Activated CD8-positive, alpha-beta memory T cell treated with anti-CD3 and anti-CD28 coated beads, Interleukin-2, amount 50 U/mL, for 48 hours (primary cell): Measurements from ENCODE around the gene PKD1.
"Not testable (repeated sequence)": the region's sequence is repeated elsewhere in the genome, so short reads cannot be mapped to it uniquely, and the experiment has no call there.

Experiments
- DNase-seq: peaks from one replicate; pipeline ENCODE4 v3.0.0-alpha.2; 2020

The PKD1 gene

DNA sequence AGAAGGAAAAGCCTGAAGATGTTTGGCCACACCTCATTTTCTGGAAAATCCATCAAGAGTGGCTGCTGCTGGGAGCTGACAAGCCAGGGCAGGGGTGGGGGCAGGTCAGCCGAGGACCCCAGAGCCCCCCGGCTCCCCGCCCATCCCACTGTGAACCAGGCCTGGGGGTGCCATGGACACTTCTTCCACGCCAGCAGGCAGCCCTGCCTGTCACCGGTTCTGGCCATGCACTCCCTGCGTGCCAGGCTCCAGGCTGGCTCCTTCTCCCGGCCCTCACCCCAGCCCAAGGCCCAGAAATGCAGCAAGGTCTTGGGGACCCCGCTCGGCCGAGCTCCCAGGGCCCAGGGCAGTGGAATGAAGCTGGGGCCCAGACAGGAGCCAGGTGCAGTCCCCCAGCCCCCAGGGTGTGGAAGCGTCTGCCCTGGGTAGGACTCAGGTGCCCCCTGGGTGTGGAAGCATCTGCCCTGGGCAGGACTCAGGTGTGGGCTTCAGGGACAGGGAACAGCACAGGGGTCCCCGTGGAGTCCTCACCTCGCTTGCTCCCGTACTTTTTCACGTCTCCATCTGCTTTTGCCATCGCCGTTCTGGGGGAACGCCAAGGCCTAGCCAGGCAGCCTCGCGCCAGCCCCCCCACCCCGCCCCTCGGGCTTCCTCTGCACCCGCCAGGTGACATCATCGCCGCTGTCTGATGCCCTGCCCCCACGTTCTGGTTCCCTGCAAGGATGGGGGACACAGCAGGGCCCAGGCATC lies 12.6 kb downstream of the PKD1 start:
- not testable (repeated sequence) for DNase-seq

GRCh38 chr16:2122429-2122828 lies 13.3 kb downstream of the PKD1 start:
- DNase-seq = no peak

DNA sequence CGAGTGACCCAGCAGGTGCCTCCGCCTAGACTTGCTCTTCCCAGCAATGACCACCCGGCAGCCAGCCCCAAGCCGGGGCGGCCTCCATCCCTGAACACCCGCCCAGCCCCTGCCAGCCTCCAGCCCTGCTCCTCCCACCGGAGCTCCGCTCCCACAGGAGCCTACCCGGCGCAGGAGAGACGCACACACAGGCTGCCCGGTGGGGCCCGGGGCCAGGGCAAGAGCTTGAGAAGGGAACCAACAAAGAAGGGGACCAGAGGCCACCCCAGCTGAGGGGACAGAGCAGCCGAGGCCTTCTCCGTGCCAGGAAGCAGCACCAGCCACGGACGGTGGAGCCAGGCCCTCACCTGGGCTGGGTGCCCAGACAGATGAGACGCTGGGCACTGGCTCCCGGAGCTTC lies 13.8 kb downstream of the PKD1 start:
- DNase-seq = no peak

- DNase-seq = not testable (repeated sequence)
These were observed 14.4 kb downstream of the PKD1 start for GRCh38 chr16:2121325-2121724.

GRCh38 chr16:2117960-2118722 lies 17.6 kb downstream of the PKD1 start:
- DNase-seq = not testable (repeated sequence)

GRCh38 chr16:2117341-2117740 lies 18.4 kb downstream of the PKD1 start:
- DNase-seq = not testable (repeated sequence)

GRCh38 chr16:2116428-2116827 lies 19.3 kb downstream of the PKD1 start:
- DNase-seq = not testable (repeated sequence)

GRCh38 chr16:2115591-2115973 lies 20.1 kb downstream of the PKD1 start:
- DNase-seq = no peak

DNA sequence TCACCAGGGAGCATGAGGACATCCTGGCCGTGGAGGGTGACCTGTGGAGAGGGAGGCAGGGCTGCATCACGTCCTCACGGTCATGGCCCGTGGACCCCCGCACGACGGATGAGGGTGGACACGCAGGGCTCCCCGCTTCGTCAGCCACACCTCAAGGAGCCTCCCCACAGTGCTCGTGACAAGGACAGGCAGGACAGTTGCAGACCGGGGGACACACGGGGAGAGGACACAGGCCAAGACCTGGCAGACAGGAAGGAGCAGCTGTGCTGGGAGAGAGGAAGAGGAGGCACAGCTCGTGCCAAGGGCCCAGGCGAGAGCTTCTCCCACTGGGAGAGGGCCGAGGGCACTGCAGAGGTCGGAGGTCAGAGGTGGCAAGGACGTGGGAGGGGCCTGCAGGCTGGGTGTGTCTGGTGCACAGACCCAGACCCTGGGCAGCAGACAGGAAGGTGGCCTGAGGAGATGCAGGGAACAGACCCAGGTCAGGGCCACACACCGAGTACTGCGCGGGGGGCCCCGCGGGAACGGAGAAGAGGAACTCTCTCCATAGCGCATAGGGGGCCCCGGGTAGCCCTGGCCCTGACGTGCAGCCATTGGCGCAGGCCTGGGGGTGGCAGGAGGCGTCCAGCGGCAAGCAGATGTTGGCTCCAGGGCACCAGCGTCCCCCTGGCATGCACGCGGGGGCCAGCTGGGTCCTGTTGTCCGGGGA lies 20.7 kb downstream of the PKD1 start:
- DNase-seq = not testable (repeated sequence)

DNA sequence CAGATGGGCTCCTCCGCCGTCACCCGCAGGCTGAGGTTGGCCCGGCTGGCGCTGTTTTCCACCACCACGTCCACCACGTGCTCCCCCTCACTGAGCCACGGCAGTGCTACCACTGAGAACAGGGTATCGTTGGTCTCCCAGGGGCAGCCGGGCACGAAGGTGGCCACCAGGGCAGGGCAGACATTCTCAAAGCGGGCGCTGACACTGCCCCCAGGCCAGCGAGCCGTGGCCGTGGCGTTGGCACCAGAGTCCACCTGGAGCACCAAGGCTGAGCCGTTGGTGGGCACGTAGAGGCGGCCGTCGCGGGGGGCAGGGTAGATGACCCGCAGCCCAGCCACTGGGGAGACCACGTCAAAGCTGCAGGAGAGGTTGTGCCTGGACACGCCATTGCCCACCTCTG lies 21.5 kb downstream of the PKD1 start:
- not testable (repeated sequence) for DNase-seq

DNA sequence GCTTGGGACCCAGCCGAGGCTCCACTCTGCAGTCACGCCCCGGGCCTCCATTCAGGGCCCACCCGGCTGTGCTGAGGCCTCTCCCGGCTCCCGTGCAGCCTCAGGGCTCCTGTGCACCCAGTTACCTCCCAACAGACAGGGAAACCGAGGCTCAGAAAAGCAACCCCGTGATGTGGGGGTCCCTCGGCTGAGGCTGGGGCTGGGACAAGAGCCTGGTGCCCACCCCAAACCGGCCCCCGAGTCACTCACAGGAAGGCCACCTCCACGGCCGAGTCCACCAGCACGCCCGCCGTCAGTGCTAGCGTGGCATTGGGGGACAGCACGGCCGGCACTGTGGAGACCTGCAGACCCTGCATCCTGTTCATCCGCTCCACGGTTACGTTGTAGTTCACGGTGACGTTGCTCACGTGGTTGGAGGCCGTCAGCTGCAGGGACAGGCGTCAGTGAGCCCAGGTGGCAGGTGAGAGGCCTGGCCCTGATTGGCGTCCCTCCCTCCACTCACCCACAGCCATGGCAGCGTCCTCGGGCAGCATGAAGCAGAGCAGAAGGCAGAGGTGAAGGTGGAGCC lies 23.1 kb downstream of the PKD1 start:
- DNase-seq = not testable (repeated sequence)

DNA sequence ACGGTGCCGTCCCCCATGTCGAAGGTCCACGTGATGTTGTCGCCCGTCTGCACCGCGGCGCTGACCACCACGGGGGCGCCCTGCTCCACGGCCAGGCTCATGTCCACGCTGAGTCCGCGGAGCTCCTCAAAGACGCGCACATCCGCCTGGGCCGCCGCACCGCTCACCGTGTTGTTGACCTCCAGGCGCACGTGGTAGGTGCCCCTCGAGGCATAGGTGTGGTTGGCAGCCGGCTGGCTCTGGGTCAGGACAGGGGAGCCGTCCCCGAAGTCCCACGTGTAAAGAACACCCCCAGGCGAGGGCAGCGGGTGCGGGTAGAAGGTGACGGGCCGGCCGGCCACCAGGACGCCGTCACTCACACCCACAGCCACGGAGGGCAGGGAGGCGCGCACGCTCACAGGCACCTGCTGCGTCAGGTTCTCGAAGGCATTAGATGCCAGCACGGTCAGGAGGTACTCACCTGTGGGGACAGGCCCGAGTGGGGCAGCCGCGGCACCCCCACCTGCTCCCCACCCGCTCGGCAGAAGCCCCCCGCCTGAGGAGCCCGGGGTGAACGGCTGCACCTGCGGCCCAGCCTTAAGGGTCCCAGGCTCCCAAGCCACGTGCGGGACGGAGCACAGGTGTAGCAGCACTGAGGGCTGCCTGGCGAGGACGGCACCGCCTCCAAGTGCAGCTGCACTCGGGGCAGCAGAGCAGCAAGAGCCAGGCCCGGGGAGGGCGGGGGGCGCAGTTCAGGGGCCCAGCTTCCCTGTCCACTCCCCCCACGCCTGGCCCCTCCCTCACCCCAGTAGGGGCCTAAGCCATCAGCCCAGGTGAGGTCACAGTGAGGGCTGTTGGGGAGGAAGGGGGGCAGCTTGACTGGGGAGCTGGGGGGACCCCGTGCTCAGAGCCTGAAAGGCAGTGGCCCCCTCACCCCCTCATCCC lies 24.0 kb downstream of the PKD1 start:
- DNase-seq = not testable (repeated sequence)

GRCh38 chr16:2111009-2111353 lies 24.7 kb downstream of the PKD1 start:
- DNase-seq = not testable (repeated sequence)

DNA sequence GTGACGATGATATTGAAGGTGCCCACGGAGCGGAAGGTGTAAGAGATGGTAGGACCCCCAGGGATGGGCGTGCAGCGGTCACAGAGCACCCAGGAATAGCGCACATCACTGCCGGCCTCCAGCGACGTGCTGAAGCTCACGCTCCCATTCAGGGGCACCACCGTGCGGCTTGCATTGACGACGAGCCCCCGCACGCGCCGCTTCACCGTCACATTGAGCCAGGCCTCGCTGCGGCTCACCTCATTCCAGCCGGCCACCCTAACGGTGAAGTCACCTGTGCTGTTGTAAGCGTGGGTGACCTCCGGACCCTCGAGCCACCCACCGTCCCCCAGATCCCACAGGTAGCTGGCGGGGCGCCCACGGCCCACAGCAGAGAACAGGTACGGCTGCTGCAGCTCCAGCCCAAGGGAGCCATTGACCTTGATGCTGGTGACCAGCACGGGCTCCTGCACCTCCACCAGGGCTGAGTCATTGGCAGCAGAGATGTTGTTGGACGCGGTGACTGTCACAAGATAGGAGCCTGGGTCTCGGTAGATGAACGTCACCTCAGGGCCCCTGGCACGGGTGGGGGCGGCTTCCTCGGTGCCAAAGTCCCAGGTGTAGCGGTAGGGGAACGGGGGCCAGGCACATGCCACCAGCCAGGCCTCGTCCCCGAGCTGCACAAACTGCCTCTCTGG lies 25.2 kb downstream of the PKD1 start:
- DNase-seq = not testable (repeated sequence)

GRCh38 chr16:2109872-2110271 lies 25.8 kb downstream of the PKD1 start:
- not testable (repeated sequence) for DNase-seq

DNA sequence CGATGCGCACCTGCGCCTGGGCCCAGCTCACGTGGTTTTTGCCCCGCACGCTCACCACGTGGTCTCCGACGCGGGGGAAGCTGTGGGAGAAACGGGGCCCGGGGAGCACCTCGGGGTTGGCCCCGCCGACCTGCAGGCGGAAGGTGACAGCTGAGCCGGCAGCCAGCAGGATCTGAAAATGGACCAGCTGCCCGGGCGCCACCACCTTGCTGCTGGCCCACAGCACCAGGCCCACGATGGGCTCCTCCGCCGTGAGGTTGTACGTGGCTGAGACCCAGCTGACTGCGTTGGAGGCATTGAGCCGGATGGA lies 26.5 kb downstream of the PKD1 start:
- not testable (repeated sequence) for DNase-seq

DNA sequence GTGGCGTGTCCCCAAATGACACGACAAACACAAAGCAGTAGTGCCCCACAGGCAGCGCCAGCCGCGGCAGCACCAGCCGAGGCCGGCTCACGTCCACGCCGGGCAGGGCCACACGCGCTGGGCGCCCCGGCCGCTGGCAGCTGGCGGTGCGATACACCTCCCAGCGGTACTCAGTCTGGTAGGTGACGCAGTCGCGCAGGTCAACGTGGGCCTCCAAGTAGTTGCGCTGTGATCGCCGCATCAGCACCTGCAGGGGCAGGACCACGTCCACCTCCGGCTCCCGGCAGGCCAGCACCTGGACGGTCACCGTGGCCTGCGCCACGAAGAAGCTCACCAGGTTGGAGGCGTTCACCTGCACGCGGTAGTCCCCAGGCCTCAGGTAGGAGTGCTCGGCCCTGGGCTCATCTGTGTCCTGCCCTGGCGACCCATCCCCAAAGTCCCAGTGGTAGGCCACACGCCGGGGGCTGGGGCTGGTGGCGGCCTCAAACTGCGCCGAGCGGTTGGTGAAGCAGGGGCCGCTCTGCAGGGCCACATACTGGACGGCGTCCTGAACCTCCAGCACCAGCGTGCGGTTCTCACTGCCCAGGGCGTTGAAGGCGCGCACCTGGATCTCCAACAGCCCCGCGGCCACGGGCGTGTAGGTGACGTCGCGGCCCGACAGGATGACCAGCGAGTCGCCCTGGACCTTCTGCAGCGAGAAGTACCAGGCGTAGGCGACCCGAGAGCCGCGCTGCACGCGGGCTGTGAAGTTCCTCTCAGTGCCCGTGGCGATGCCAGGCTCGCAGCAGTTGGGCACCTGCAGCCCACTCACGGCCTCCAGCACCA lies 27.0 kb downstream of the PKD1 start:
- DNase-seq = not testable (repeated sequence)

DNA sequence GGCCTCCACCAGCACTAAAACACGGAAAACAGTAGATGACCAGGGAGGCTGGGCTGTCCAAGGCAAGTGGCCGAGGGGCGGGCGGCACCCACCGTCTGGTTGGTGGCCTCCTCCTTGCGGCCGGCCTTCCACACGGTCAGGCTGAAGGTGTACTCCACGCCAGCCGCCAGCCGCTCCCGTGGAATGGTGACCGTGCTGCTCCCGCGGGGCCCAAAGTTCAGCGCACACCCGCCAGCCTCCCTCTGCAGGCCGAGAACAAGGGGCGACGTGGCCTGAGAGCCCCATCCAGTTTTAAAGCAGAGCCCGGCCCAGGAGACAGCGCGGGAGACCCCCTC lies 27.9 kb downstream of the PKD1 start:
- DNase-seq = not testable (repeated sequence)

GRCh38 chr16:2107121-2107790 lies 28.4 kb downstream of the PKD1 start:
- DNase-seq = not testable (repeated sequence)

DNA sequence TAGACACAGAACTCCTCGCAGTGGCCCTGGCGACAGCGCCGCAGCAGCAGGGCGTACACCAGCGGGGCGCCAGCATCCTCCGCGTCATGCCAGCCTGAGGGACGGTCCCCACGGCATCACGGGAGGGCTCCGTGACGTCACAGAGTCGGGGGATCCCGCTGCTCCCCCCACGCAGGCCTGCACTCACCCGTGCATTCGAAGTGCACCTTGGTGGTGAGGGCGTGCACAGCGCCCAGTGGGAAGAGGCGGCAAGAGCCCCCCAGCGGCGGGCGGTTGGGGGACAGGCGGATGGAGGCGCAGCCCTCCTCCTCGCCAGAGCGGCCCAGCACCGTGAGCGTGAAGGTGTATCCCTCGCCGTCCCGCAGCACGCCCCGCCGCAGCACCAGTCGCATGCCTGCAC lies 29.5 kb downstream of the PKD1 start:
- not testable (repeated sequence) for DNase-seq
